Lower lobe of right lung (tissue), 2 donors: ENCODE data around the gene METAP1D. TPM values are rescaled to one million over a fixed set of nuclear protein-coding genes. Genes with fewer than 3 reads are reported as not detected.
"Not testable (repeated sequence)": the region's sequence is repeated elsewhere in the genome, so short reads cannot be mapped to it uniquely, and the experiment has no call there.

Experiments used
- ATAC-seq, 2 donors: fragments of 200-7000 bp; cut with Tn5 transposase; one replicate each; pipeline ENCODE4 v1.9.1; 2020 to 2022; ENCODE audit warnings: mild to moderate bottlenecking in 2 of 2, moderate library complexity in 2 of 2
- DNase-seq: peaks from one replicate; pipeline ENCODE4 v3.0.0-alpha.2; 2020
- H3K27ac ChIP-seq: fragments of 200-600 bp; one replicate; pipeline ENCODE4 v1.8.0; 2022
- H3K27me3 ChIP-seq: fragments of 200-600 bp; one replicate; pipeline ENCODE4 v1.8.0; 2022; ENCODE audit warnings: low read depth
- H3K36me3 ChIP-seq: fragments of 200-600 bp; one replicate; pipeline ENCODE4 v1.8.0; 2022; ENCODE audit warnings: mild to moderate bottlenecking
- H3K4me1 ChIP-seq: fragments of 200-600 bp; one replicate; pipeline ENCODE4 v1.8.0; 2022
- H3K4me3 ChIP-seq: fragments of 200-600 bp; one replicate; pipeline ENCODE4 v1.8.0; 2022; ENCODE audit warnings: mild to moderate bottlenecking
- H3K9me3 ChIP-seq: fragments of 200-600 bp; one replicate; pipeline ENCODE4 v1.8.0; 2022
- CTCF ChIP-seq: fragments of 200-600 bp; IDR thresholded peaks from one replicate; pipeline ENCODE4 v1.8.0; 2022; ENCODE audit warnings: antibody characterized with exemption, mild to moderate bottlenecking
- intact Hi-C: fragments of 100-400 bp; cut with DNase I; formaldehyde crosslinking; loops from one replicate; pipeline ENCODE4 v1.11.0; 2022
- total RNA-seq: library from RNA; stranded (reverse); fragmentation: NEBNext Ultra II Directional; extraction: Animal tissue kit (Norgen Biotek cat#: 25700); gene quantifications from one replicate; pipeline ENCODE4 v1.2.1, GENCODE V29; 2021
- donor health status: DM: no; HTN: yes; CAD: no; lungs with severe emphysema.

The METAP1D gene
- total RNA-seq, 1 donor from 2014 or later = 3.8 TPM

DNA sequence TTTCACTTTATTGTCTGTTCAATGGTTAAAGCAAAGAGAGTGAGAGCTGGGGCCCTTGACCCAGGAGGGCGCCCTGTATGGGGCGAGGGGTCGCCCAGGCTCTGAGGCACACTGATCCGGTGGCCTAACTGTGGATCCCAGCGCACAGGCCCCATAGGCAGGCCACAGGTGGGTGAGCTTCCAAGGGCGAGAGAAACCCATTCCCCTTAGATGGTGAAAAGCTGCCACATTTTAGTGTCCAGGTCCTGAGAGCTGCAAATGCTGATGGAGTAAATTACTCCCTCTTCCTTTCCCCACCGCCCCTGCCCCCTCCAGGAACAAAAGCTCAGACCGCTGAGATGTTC is 108.8 kb downstream of the METAP1D start:
- Histone ChIP-seq H3K27ac (no peak overlapping the region), H3K9me3 (no peaks in the 10 kb centered on the region), H3K36me3 (no peaks in the 10 kb centered on the region), H3K4me3 (no peak overlapping the region), H3K4me1 (peaks cover 32% of the 10 kb centered on the region), H3K27me3 (peaks cover 84% of the 10 kb centered on the region)
- intact Hi-C loops = loop anchor here (10.0 kb wide), 1 partner anchor 294 kb away; no protein-coding TSS in a partner anchor
- no peak for ATAC-seq
- TF ChIP-seq CTCF = no peak
- DNase-seq = no peak

DNA sequence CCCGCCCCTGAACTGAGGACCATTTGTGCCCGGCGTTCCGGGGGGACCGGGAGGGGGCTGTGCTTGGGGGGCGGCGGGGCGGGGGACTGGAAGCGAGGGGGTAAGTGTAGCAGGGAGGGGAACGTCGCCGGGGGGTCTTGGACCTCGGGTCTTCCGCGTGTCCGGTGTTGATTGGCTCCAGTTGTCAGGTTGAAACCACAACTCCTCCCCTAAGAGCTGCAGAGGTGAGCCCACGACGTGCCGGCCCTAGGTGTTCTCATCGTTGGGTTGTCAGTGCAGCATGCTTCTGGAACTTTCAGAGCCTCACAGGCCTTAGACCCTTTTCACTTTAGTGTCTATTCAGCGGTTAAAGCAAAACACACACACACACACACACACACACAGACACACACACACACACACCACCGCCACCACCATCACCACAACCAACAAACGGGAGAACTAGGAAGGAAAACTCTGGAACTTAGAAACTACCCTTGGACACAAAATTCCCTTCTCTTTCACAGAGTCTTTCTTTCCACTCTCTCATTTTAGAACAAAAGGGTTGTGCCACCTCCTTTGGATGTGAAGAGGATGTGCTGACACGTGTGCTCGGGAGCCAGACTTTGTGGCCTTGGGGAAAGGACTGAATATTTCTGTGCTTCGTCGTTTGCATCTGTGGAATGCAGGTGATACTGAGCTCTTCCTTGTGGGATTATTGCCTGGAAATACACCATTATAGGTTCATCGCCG is 109.7 kb downstream of the METAP1D start:
- Histone ChIP-seq H3K27me3 (peaks cover 75% of the 10 kb centered on the region), H3K4me3 (no peak overlapping the region), H3K36me3 (no peaks in the 10 kb centered on the region), H3K9me3 (no peaks in the 10 kb centered on the region), H3K4me1 (peaks cover 23% of the 10 kb centered on the region), H3K27ac (no peak overlapping the region)
- no peak for TF ChIP-seq CTCF
- no peak for ATAC-seq
- no peak for DNase-seq
- intact Hi-C loops = loop anchor here (10.0 kb wide), 1 partner anchor 295 kb away; no protein-coding TSS in a partner anchor

GRCh38 chr2:172109988-172110811 is 110.4 kb downstream of the METAP1D start:
- Histone ChIP-seq H3K9me3 (no peaks in the 10 kb centered on the region), H3K36me3 (no peaks in the 10 kb centered on the region), H3K4me3 (no peak overlapping the region), H3K27ac (no peak overlapping the region), H3K4me1 (peaks cover 23% of the 10 kb centered on the region), H3K27me3 (peaks cover 67% of the 10 kb centered on the region)
- ATAC-seq (peak in 1 of 2 donors; percentile 24), DNase-seq (no peak)
- intact Hi-C loops = loop anchor here (10.0 kb wide), 1 partner anchor 295 kb away; no protein-coding TSS in a partner anchor
- no peak for TF ChIP-seq CTCF

- H3K27me3 ChIP-seq = peaks cover 33% of the 10 kb centered on the region
- intact Hi-C loops = no loop called here
- H3K4me3 ChIP-seq = no peak overlapping the region
- no peak overlapping the region for H3K27ac ChIP-seq
- H3K4me1 ChIP-seq = no peaks in the 10 kb centered on the region
- no peak for DNase-seq
- no peaks in the 10 kb centered on the region for H3K36me3 ChIP-seq
- TF ChIP-seq CTCF = peak; percentile 27
- no peaks in the 10 kb centered on the region for H3K9me3 ChIP-seq
- ATAC-seq = no peak
Measured at GRCh38 chr2:172113617-172114016, 113.9 kb downstream of the METAP1D start.

DNA sequence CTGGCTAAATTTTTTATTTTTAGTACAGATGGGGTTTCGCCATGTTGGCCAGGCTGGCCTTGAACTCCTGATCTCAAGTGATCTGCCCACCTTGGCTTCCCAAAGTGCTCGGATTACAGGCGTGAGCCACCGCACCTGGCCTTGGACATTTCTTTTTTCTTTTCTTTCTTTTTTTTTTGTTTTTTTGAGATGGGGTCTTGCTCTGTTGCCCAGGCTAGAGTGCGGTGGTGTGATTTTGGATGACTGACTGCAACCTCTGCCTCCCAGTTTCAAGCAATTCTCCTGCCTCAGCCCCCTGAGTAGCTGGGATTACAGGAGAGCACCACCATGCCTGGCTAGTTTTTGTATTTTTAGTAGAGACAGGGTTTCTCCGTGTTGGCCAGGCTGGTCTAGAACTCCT is 114.4 kb downstream of the METAP1D start:
- intact Hi-C loops, ATAC-seq: not testable (repeated sequence)
- H3K27me3 ChIP-seq = peaks cover 27% of the 10 kb centered on the region

GRCh38 chr2:172114579-172114978 is 114.8 kb downstream of the METAP1D start:
- ATAC-seq = no peak
- no peaks in the 10 kb centered on the region for H3K4me1 ChIP-seq
- no peak for TF ChIP-seq CTCF
- H3K27me3 ChIP-seq = peaks cover 25% of the 10 kb centered on the region
- H3K27ac ChIP-seq = no peak overlapping the region
- no peak overlapping the region for H3K4me3 ChIP-seq
- no peaks in the 10 kb centered on the region for H3K36me3 ChIP-seq
- no peaks in the 10 kb centered on the region for H3K9me3 ChIP-seq
- DNase-seq = no peak
- intact Hi-C loops = no loop called here

More for the DNA sequence above, 114.4 kb downstream of the METAP1D start:
- not testable (repeated sequence) for H3K9me3 ChIP-seq, H3K4me3 ChIP-seq, H3K4me1 ChIP-seq, H3K36me3 ChIP-seq, H3K27ac ChIP-seq, DNase-seq
